Panc1 (cell line): ENCODE results near the gene ABO.
"Not testable (repeated sequence)": the region's sequence is repeated elsewhere in the genome, so short reads cannot be mapped to it uniquely, and the experiment has no call there.

ENCODE experiments used
- POLR2AphosphoS5 ChIP-seq: IDR thresholded peaks from 2 replicates; pipeline ENCODE4 v1.6.1; 2012; ENCODE audit warnings: mild to moderate bottlenecking, low read depth, low read length, moderate library complexity
- REST ChIP-seq, 2 experiments: IDR thresholded peaks; 2 replicates each; pipeline ENCODE4 v1.6.1; 2011 to 2012; ENCODE audit warnings: low read depth in 2 of 2, control low read depth in 1 of 2, low read length in 1 of 2, mild to moderate bottlenecking in 1 of 2, moderate library complexity in 1 of 2; ENCODE audit not compliant: insufficient read depth in 1 of 2
- SIN3A ChIP-seq: IDR thresholded peaks from 2 replicates; pipeline ENCODE4 v1.6.1; 2012; ENCODE audit warnings: low read depth, mild to moderate bottlenecking, low read length, moderate library complexity, borderline replicate concordance; ENCODE audit not compliant: insufficient read depth
- TCF7L2 ChIP-seq: IDR thresholded peaks from 2 replicates; pipeline ENCODE4 v1.6.1; 2011; ENCODE audit warnings: mild to moderate bottlenecking, low read depth, low read length, inconsistent platforms
- TF ChIP-seq, protein P1 (sequence below): fragments of 450-650 bp; IDR thresholded peaks from 2 replicates; pipeline ENCODE4 v1.5.1; 2017; ENCODE audit warnings: mild to moderate bottlenecking

GRCh38 chr9:133236291-133237034, 38.5 kb downstream of the ABO start:
- TF ChIP-seq POLR2AphosphoS5; TCF7L2; REST (IDR thresholded peaks at IDR 0.05; ENCODE audit: insufficient read depth in 1 of 2, low read depth in 2 of 2, low read length in 1 of 2); SIN3A: not testable (repeated sequence)
- TF ChIP-seq, protein P1, sequence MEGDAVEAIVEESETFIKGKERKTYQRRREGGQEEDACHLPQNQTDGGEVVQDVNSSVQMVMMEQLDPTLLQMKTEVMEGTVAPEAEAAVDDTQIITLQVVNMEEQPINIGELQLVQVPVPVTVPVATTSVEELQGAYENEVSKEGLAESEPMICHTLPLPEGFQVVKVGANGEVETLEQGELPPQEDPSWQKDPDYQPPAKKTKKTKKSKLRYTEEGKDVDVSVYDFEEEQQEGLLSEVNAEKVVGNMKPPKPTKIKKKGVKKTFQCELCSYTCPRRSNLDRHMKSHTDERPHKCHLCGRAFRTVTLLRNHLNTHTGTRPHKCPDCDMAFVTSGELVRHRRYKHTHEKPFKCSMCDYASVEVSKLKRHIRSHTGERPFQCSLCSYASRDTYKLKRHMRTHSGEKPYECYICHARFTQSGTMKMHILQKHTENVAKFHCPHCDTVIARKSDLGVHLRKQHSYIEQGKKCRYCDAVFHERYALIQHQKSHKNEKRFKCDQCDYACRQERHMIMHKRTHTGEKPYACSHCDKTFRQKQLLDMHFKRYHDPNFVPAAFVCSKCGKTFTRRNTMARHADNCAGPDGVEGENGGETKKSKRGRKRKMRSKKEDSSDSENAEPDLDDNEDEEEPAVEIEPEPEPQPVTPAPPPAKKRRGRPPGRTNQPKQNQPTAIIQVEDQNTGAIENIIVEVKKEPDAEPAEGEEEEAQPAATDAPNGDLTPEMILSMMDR: not testable (repeated sequence)
